Gastrocnemius medialis (tissue), 4 donors: ENCODE results near the gene CRABP2. TPM values are rescaled to one million over a fixed set of nuclear protein-coding genes. Genes with fewer than 3 reads are reported as not detected.
A peak's percentile ranks its signal among the peaks of the same experiment; 100 is the strongest.

Experiments
- ATAC-seq, 2 donors: fragments of 150-250 bp; one replicate each; pipeline ENCODE4 v1.9.1; 2016
- DNase-seq, 2 donors: peaks; one replicate each; pipeline ENCODE4 v3.0.0-alpha.2; 2019
- H3K27ac ChIP-seq, 4 donors: fragments of 200-600 bp; sonication (generic); 1 replicate in 1 of 4; 2 replicates in 3 of 4; pipeline ENCODE4 v1.5.1; 2016 to 2018; ENCODE audit warnings: mild to moderate bottlenecking in 2 of 4, moderate library complexity in 1 of 4
- H3K27me3 ChIP-seq, 3 donors: fragments of 200-600 bp; sonication (generic) in 2 of 3; 1 replicate in 1 of 3; 2 replicates in 2 of 3; pipeline versions ENCODE4 v1.5.1 to v1.6.0; 2016 to 2019; ENCODE audit warnings: mild to moderate bottlenecking in 1 of 3, moderate library complexity in 1 of 3
- H3K36me3 ChIP-seq, 2 donors: fragments of 200-600 bp; sonication (generic) in 1 of 2; one replicate each; pipeline ENCODE4 v1.5.1; 2017 to 2018
- H3K4me1 ChIP-seq, 2 donors: fragments of 200-600 bp; sonication (generic) in 1 of 2; one replicate each; pipeline ENCODE4 v1.5.1; 2016 to 2017; ENCODE audit warnings: mild to moderate bottlenecking in 2 of 2
- H3K4me3 ChIP-seq, 4 donors: fragments of 200-600 bp; sonication (generic) in 3 of 4; 1 replicate in 1 of 4; 2 replicates in 3 of 4; pipeline ENCODE4 v1.5.1; 2016 to 2019; ENCODE audit warnings: mild to moderate bottlenecking in 2 of 4
- H3K9me3 ChIP-seq, 3 donors: fragments of 200-600 bp; sonication (generic) in 2 of 3; 1 replicate in 1 of 3; 2 replicates in 2 of 3; pipeline ENCODE4 v1.5.1; 2016 to 2019
- CTCF ChIP-seq, 5 experiments: fragments of 450-650 bp in 3 of 5; fragments of 200-600 bp in 2 of 5; sonication (generic) in 2 of 5; IDR thresholded peaks in 4 of 5; conservative IDR thresholded peaks in 1 of 5; 1 replicate in 4 of 5; 2 replicates in 1 of 5; pipeline ENCODE4 v1.5.1; 2016 to 2019; ENCODE audit warnings: antibody characterized with exemption in 5 of 5, mild to moderate bottlenecking in 3 of 5, moderate library complexity in 3 of 5
- POLR2A ChIP-seq, 2 donors: fragments of 450-650 bp; IDR thresholded peaks; one replicate each; pipeline ENCODE4 v1.6.1; 2017; ENCODE audit warnings: antibody characterized with exemption in 2 of 2, mild to moderate bottlenecking in 2 of 2, moderate library complexity in 2 of 2
- in situ Hi-C, 4 donors: fragments of 200-750 bp; cut with MboI; loops; one replicate each; pipeline versions ENCODE4 v1.15.0 to v1.8.0; 2017; ENCODE audit warnings: low sequenced_read_pairs in 4 of 4
- intact Hi-C: fragments of 100-400 bp; cut with DNase I; formaldehyde crosslinking; loops from one replicate; pipeline ENCODE4 v1.15.1; 2023; ENCODE audit warnings: low total_unique reads
- total RNA-seq, 4 donors: library from RNA; depleted of rRNA; stranded (reverse); fragments of >200 nt; gene quantifications; one replicate each; pipeline versions ENCODE4 v1.1.0 to v1.2.3, GENCODE V29; 2016

CRABP2 gene
- total RNA-seq, 4 donors from 2014 or later, result 0.98 to 1.3 TPM; not detected in 2

- H3K36me3 ChIP-seq, result no peaks in the 10 kb centered on the region
- ATAC-seq (peak; percentile 40 to 52), DNase-seq (no peak)
- peak within 1 kb of the TSS; percentile 73 to 79 (median 77) for H3K27ac ChIP-seq
- no peaks in the 10 kb centered on the region for H3K9me3 ChIP-seq
- peaks cover 25 to 45% of the 10 kb centered on the region in 2 donors for H3K4me1 ChIP-seq
- intact Hi-C loops (loop anchor here (5.0 kb wide), 1 partner anchor 220 kb away; no protein-coding TSS in a partner anchor), in situ Hi-C loops (loop anchor here in 2 of 4 donors (25.0 kb wide), 2 partner anchors 185 to 210 kb away; partner anchors contain the start of genes INSRR (in 1 of the 2), NTRK1 (in 1 of the 2) and PEAR1 (in 1 of the 2))
- TF ChIP-seq POLR2A (IDR thresholded peaks at IDR 0.05) (peak; percentile 29 to 55), CTCF (IDR thresholded peaks at IDR 0.05 in 4 of 5, conservative IDR thresholded peaks at IDR 0.05 in 1 of 5) (no peak)
- H3K27me3 ChIP-seq, result no peaks in the 10 kb centered on the region
- H3K4me3 ChIP-seq, result peak within 1 kb of the TSS; percentile 54 to 64 (median 64)
Measured at GRCh38 chr1:156676820-156677615, 28.4 kb downstream of the CRABP2 start, which contains the start of gene NES. Gene NES, minus strand, starts transcription at chr1:156677407. Its CDS starts 143 bp downstream, at chr1:156677264.

GRCh38 chr1:156676114-156676819 lies 29.1 kb downstream of the CRABP2 start:
- Histone ChIP-seq H3K27me3 (no peaks in the 10 kb centered on the region), H3K4me1 (peaks cover 28 to 45% of the 10 kb centered on the region in 2 donors), H3K36me3 (no peaks in the 10 kb centered on the region), H3K9me3 (no peaks in the 10 kb centered on the region), H3K27ac (peak overlapping the region; percentile 73 to 79 (median 77)), H3K4me3 (peak overlapping the region; percentile 54 to 64 (median 64))
- in situ Hi-C loops, result loop anchor here in 2 of 4 donors (25.0 kb wide), 2 partner anchors 186 to 211 kb away; partner anchors contain the start of genes INSRR (in 1 of the 2), NTRK1 (in 1 of the 2) and PEAR1 (in 1 of the 2)
- TF ChIP-seq CTCF (IDR thresholded peaks at IDR 0.05 in 4 of 5, conservative IDR thresholded peaks at IDR 0.05 in 1 of 5) (no peak), POLR2A (IDR thresholded peaks at IDR 0.05) (no peak)
- intact Hi-C loops, result loop anchor here (5.0 kb wide), 1 partner anchor 219 kb away; no protein-coding TSS in a partner anchor
- ATAC-seq (peak; percentile 8 to 10), DNase-seq (no peak)

GRCh38 chr1:156675210-156676113 lies 29.9 kb downstream of the CRABP2 start:
- Histone ChIP-seq H3K4me1 (peaks cover 33 to 51% of the 10 kb centered on the region in 2 donors), H3K27ac (peak overlapping the region; percentile 73 to 79 (median 77)), H3K9me3 (no peaks in the 10 kb centered on the region), H3K4me3 (peak overlapping the region; percentile 54 to 64 (median 64)), H3K36me3 (no peaks in the 10 kb centered on the region), H3K27me3 (no peaks in the 10 kb centered on the region)
- in situ Hi-C loops (loop anchor here in 2 of 4 donors (25.0 kb wide), 2 partner anchors 187 to 212 kb away; partner anchors contain the start of genes INSRR (in 1 of the 2), NTRK1 (in 1 of the 2) and PEAR1 (in 1 of the 2)), intact Hi-C loops (loop anchor here (5.0 kb wide), 1 partner anchor 218 kb away; no protein-coding TSS in a partner anchor)
- DNase-seq (no peak), ATAC-seq (no peak)
- TF ChIP-seq POLR2A (IDR thresholded peaks at IDR 0.05) (no peak), CTCF (IDR thresholded peaks at IDR 0.05 in 4 of 5, conservative IDR thresholded peaks at IDR 0.05 in 1 of 5) (no peak)
